KMS-11 (cell line): ENCODE measurements around the gene MUC15.
"Not testable (repeated sequence)": the region's sequence is repeated elsewhere in the genome, so short reads cannot be mapped to it uniquely, and the experiment has no call there.

Experiments used
- H2AFZ ChIP-seq: fragments of 200-600 bp; sonication (generic); 2 replicates; pipeline ENCODE4 v1.6.1; 2016; ENCODE audit warnings: antibody characterized with exemption, mixed run types, low read depth
- H3K27ac ChIP-seq: fragments of 200-600 bp; sonication (generic); 2 replicates; pipeline ENCODE4 v1.6.1; 2016; ENCODE audit warnings: mild to moderate bottlenecking, mixed run types
- H3K27me3 ChIP-seq: fragments of 200-600 bp; sonication (generic); 2 replicates; pipeline ENCODE4 v1.6.1; 2017; ENCODE audit warnings: mild to moderate bottlenecking, low read depth, mixed run types, moderate library complexity; ENCODE audit not compliant: insufficient read depth
- H3K36me3 ChIP-seq: fragments of 200-600 bp; sonication (generic); 2 replicates; pipeline ENCODE4 v1.6.1; 2017; ENCODE audit warnings: mild to moderate bottlenecking, mixed run types; ENCODE audit not compliant: insufficient read depth
- H3K4me1 ChIP-seq: fragments of 200-600 bp; sonication (generic); 2 replicates; pipeline ENCODE4 v1.6.1; 2016; ENCODE audit warnings: mild to moderate bottlenecking, low read depth, mixed run types; ENCODE audit not compliant: poor library complexity, severe bottlenecking
- H3K4me2 ChIP-seq: fragments of 200-600 bp; sonication (generic); 2 replicates; pipeline ENCODE4 v1.7.0; 2016; ENCODE audit warnings: mild to moderate bottlenecking, mixed run types
- H3K4me3 ChIP-seq: fragments of 200-600 bp; sonication (generic); IDR thresholded peaks from 2 replicates; pipeline ENCODE4 v1.6.1; 2017; ENCODE audit warnings: low read depth, low read length, mixed read lengths; ENCODE audit not compliant: insufficient read depth
- H3K79me2 ChIP-seq: fragments of 200-600 bp; sonication (generic); 2 replicates; pipeline ENCODE4 v1.6.1; 2016; ENCODE audit warnings: low read depth, mixed run types; ENCODE audit not compliant: insufficient read depth
- H3K9ac ChIP-seq: fragments of 200-600 bp; sonication (generic); 2 replicates; pipeline ENCODE4 v1.6.1; 2016; ENCODE audit warnings: mild to moderate bottlenecking, mixed run types
- H4K20me1 ChIP-seq: fragments of 200-600 bp; sonication (generic); 2 replicates; pipeline ENCODE4 v1.6.1; 2016; ENCODE audit warnings: mild to moderate bottlenecking, mixed run types; ENCODE audit not compliant: insufficient read depth
- TF ChIP-seq, protein P1 (sequence below): fragments of 200-600 bp; sonication (generic); conservative IDR thresholded peaks from 2 replicates; pipeline ENCODE4 v1.6.1; 2017; ENCODE audit warnings: low read depth, mild to moderate bottlenecking, antibody characterized with exemption, low read length, moderate library complexity, mixed read lengths

The MUC15 gene

GRCh38 chr11:26599425-26599824, 27.4 kb upstream of the MUC15 start:
- Histone ChIP-seq H3K4me2 (no peak overlapping the region), H3K9ac (no peak overlapping the region), H3K36me3 (no peaks in the 10 kb centered on the region), H3K4me1 (no peaks in the 10 kb centered on the region), H4K20me1 (no peaks in the 10 kb centered on the region), H3K27me3 (no peaks in the 10 kb centered on the region), H2AFZ (no peak overlapping the region), H3K27ac (no peak overlapping the region), H3K4me3 (no peak overlapping the region), H3K79me2 (no peaks in the 10 kb centered on the region)
- TF ChIP-seq, protein P1, sequence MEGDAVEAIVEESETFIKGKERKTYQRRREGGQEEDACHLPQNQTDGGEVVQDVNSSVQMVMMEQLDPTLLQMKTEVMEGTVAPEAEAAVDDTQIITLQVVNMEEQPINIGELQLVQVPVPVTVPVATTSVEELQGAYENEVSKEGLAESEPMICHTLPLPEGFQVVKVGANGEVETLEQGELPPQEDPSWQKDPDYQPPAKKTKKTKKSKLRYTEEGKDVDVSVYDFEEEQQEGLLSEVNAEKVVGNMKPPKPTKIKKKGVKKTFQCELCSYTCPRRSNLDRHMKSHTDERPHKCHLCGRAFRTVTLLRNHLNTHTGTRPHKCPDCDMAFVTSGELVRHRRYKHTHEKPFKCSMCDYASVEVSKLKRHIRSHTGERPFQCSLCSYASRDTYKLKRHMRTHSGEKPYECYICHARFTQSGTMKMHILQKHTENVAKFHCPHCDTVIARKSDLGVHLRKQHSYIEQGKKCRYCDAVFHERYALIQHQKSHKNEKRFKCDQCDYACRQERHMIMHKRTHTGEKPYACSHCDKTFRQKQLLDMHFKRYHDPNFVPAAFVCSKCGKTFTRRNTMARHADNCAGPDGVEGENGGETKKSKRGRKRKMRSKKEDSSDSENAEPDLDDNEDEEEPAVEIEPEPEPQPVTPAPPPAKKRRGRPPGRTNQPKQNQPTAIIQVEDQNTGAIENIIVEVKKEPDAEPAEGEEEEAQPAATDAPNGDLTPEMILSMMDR, result no peak

DNA sequence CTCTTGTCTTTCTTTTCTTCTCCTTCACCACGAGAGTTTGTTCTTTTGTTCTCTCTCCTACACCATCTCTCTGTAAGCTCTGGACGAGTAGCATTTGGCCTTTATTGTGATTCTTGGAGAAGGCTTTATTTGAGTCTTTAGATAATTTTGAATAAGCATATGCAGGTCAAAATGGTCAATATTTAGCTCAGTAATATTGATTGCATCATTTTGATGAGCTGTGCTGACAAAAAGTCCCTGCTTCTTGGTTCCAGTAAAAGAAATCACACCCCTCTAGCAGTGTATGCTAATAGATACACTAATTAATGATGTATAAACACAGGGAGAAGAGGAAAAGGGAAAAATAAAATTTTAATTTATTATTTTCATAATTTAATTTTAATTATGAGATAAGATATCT, 25.8 kb upstream of the MUC15 start:
- Histone ChIP-seq H3K4me1 (no peaks in the 10 kb centered on the region), H2AFZ (no peak overlapping the region), H3K27me3 (no peaks in the 10 kb centered on the region), H4K20me1 (no peaks in the 10 kb centered on the region), H3K79me2 (no peaks in the 10 kb centered on the region), H3K27ac (no peak overlapping the region), H3K4me2 (no peak overlapping the region), H3K4me3 (no peak overlapping the region), H3K36me3 (no peaks in the 10 kb centered on the region), H3K9ac (no peak overlapping the region)
- TF ChIP-seq, protein P1, result no peak

DNA sequence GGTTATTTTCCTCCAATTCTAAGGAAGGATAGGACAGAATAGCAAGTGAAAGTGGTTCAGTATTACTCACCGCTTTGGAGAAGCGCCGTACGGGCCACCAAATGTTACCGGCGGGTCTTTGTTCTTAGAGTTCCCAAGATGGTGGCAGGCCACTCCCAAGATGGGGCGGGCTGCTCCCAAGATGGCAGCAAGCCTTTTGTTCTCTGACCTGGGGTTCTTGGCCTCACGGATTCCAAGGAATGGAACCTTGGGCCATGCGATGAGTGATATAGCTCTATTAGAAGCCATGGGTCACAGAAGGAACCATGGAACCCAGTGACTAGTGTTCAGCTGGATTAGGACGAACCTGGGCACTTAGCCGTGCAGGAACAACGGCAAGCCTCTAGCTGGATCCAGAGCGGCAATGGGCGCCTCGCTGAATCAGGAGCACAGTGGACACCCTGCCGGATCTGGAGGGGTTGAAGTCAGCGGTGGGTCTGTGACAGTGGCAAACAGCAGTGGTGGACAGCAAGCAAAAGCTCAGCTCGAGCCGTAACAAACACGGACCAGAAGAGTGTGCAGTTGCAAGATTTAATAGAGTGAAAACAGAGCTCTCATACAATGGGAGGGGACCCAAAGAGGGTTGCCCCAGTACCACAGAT, 25.1 kb upstream of the MUC15 start:
- not testable (repeated sequence) for H3K27ac ChIP-seq, H3K4me3 ChIP-seq, H3K4me2 ChIP-seq, H2AFZ ChIP-seq, H3K4me1 ChIP-seq, H3K9ac ChIP-seq, H3K27me3 ChIP-seq, H4K20me1 ChIP-seq, H3K36me3 ChIP-seq, H3K79me2 ChIP-seq

DNA sequence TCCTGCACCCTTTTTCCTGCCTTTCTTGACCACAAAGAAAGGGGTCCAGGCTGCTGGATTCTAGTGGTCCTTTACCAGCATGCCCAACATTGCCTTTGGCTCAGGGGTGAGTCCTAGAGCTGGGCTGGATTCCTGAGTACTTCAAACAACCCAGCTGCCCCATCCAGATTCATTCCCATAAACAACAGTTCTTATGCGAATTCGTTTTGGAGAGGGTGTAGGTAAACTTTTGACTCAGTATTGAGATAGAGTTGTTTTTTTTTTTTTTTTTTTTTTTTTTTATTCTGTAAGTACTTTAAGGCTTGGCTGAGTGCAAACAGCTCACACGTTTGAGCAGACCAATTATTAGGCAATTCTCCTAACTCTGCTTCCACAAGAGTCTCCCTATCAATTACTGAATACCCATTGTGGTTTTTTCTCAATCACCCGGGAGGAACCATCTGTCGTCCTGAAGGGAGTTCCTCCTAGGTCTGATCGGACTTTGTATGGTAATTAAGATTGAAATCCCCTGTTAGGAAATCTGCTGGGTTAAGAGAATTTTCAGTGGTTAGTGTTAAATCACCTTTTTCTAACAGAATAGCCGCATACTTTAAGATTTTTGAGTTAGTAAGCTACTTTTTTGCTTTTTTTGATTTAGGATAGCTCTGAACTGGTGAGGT, 23.3 kb upstream of the MUC15 start:
- not testable (repeated sequence) for H2AFZ ChIP-seq, H3K27ac ChIP-seq, H3K4me2 ChIP-seq, H3K79me2 ChIP-seq, H3K4me3 ChIP-seq, H3K4me1 ChIP-seq, H3K27me3 ChIP-seq, H3K36me3 ChIP-seq, H3K9ac ChIP-seq, H4K20me1 ChIP-seq

DNA sequence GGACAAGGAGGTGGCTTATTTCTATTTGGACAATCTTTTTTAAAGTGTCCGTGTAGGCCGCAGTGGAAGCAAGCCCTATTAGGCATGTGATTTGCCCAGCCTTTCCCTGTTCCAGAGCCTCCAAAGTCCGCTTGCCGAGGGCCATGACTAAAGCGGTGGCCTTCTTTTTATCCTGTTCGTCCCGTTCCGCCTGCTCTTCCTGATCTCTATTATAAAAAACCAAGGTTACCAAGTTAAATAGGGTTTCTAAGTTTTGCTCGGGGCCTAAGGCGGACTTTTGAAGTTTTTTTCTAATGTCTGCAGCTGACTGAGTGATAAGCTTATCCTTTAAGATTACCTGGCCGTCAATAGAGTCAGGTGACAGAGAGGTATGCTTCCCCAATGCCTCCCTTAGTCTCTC, 21.6 kb upstream of the MUC15 start:
- Histone ChIP-seq H3K4me2 (no peak overlapping the region), H3K27ac (no peak overlapping the region), H3K4me1 (no peaks in the 10 kb centered on the region), H3K36me3 (no peaks in the 10 kb centered on the region), H2AFZ (no peak overlapping the region), H3K79me2 (no peaks in the 10 kb centered on the region), H4K20me1 (no peaks in the 10 kb centered on the region), H3K9ac (no peak overlapping the region), H3K4me3 (no peak overlapping the region), H3K27me3 (no peaks in the 10 kb centered on the region)
- TF ChIP-seq, protein P1, result no peak
